Stimulated activated CD8-positive, alpha-beta memory T cell treated with anti-CD3 and anti-CD28 coated beads, Interleukin-7, amount 100 ng/mL, for 4 hours (primary cell): Measurements from ENCODE around the gene ATP6V0A4.
"Not testable (repeated sequence)": the region's sequence is repeated elsewhere in the genome, so short reads cannot be mapped to it uniquely, and the experiment has no call there.

ENCODE experiments used
- DNase-seq, 2 donors: peaks; one replicate each; pipeline ENCODE4 v3.0.0-alpha.2; 2020; ENCODE audit warnings: low read depth in 2 of 2

ATP6V0A4 gene

DNA sequence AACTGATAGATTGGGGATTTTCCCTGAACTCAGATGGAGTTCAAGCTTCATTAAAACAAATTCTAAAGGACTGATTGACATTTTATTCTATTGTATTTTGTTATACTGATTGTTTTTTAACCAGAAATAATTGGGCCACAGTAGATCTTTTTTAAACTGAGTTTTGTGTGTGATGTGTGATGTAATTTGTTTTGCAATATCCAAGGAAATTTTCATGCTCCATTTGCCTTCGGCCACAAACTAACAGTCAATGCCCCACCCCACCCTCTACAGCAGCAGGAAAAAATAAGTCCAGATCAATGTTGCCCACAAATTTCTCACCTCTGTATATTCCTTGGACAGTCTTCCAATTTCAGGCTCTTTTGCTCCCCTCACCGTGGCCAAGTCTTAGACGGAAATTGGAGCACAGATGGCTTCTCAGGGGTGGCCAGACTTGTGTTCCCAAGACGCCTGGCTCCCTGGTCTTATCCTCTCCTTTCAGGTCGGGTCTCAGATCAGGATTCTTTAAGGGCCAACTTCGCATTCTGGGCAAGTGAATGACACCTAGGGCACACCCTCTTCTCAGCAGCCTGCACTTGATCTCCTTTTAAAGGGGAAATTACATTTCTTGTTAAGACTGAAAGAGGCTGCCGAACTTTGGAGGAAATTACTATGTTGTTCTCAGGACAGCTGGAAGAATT, 97.0 kb downstream of the ATP6V0A4 start, which contains the start of gene SVOPL:
Gene SVOPL (minus strand): TSS at position 506 of the 680 bp plus-strand sequence. CDS start 22,317 bp downstream, outside the sequence.
- no peak for DNase-seq

DNA sequence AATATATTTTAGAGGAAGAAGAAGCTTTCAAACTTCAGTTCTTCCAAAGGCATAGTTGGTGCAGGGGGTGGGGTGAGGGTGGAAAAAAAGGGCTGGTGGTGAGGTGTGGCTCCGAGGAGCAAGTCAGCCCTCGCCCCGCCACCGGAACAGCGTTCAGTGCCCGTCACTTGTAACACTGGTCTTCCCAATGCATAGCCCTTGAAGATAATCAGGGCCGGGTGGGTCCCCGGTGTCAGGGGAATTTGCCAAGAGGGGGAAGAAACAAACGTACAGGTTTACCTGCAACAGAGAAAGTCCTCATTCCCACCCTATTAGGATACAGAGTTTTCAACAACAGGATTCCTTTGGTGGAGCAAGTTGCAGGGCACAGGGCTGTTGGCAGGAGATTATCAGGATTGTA, 98.3 kb downstream of the ATP6V0A4 start:
- no peak for DNase-seq

DNA sequence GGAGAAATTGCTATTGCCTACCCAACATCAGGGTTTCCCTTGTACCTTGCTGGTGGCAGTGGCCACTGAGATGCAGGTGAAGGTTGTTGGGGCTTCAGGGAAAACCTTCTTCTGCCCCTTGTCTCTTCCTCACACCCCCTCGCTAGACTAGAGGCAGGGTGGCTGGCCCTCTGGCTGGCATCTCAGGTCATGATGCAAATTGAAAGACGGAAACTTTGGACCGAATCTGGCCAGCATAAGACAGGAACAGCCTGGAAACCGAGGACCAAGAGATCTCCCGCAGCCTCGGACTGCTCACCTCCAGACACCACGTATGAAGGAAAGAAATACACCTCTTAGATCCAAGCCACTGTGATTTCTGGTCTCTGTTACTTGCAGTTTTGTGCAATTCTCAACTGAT, 99.7 kb downstream of the ATP6V0A4 start:
- DNase-seq, result no peak

DNA sequence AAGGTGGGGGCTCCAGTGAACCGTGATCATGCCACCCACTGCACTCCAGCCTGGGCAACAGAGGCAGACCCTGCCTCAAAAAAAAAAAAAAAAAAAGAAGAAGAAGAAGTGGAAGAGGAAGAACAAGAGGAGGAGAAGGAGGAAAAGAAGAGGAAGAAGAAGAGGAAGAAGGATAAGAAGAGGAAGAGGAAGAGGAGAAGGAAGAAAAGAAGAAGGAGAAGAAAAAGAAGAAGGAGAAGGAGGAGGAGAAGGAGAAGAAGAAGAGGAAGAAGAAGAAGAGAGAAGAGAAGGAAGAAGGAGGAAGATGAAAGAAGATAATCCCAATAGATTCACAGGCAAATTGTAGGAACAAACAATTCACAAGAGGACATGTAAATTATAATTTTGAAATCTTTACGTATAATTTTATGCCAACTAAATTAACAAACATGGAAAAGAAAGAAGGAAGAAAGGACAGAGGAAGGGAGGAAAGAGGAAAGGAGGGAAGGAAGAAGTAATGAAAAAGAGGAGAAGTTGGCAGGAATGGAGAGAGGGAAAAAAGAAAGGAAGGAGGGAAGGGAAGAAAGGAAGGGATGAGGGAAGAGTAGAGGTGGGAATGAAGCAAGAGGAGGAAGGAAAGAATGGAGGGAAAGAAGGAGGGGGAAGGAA, 100.3 kb downstream of the ATP6V0A4 start:
- DNase-seq, result no peak

DNA sequence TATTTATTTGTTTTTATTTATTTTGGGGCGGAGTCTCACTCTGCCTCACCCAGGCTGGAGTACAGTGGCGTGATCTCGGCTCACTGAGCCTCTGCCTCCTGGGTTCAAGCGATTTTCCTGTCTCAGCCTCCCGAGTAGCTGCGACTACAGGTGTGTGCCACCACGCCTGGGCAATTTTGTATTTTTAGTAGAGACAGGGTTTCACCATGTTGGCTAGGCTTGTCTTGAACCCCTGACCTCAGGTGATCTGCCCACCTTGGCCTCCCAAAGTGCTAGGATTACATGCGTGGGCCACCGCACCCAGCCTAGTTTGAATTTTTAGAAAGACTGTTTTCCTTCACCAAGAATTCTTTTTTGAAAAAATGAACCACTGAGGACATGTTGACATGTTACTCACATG, 102.2 kb downstream of the ATP6V0A4 start:
- DNase-seq, result not testable (repeated sequence)

DNA sequence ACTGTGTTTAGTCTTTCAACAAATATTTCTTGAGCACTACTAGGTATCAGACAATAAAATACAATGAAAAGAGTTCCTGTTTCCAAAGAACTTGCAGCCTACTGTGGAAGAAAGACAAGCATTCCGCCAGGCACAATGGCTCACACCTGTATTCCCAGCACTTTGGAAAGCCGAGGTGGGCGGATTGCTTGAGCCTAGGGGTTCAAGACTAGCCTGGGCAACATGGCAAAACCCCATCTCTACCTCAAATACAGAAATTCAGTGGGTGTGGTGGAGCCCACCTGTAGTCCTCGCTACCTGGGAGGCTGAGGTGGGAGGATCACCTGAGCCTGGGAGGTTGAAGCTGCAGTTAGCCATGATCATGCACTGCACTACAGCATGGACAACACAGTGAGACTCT, 102.9 kb downstream of the ATP6V0A4 start:
- no peak for DNase-seq

DNA sequence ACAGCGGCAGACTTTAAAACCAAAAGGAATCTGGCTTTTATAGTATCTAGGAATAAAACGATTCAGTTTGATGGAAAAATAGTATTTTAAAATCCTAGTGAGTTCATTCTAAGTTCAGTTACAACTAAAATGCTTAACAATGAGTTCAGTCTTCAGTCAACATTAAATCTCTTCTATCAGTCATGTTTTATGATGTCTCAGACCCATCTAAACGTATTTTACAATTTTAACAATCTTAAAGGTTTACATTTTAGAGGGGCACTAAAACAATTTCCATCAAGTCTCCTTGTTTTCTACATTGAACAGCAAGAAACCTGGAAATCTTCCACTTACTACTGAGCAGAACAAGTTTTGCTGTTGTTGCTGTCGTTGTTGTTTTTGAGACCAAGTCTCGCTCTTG, 106.8 kb downstream of the ATP6V0A4 start:
- DNase-seq, result no peak

DNA sequence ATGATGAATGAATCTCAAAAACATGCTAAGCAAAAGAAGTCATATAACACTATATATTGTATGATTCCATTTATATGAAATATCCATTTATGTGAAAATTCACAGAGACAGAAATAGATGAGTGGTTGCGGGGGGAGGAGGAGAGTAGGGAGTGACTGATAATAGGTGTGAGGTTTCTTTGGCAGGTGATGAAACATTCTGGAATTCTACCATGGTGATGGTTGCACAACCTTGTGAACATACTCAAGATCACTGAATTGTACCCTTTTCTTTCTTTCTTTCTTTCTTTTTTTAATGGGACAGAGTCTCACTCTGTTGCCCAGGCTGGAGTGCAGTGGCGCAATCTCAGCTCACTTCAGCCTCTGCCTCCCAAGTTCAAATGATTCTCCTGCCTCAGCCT, 107.5 kb downstream of the ATP6V0A4 start:
- DNase-seq, result no peak

DNA sequence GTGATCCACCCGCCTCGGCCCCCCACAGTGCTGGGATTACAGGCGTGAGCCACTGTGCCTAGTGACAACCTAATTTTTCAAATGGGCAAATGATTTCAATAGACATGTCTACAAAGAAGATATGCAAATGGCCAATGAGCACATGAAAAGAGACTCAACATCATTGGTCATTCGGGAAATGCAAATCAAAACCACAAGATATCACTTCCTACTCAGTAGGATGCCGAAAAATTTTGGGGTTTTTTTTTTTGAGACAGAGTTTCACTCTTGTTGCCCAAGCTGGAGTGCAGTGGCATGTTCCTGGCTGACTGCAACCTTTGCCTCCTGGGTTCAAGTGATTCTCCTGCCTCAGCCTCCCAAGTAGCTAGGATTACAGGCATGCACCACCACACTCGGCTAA, 110.0 kb downstream of the ATP6V0A4 start:
- DNase-seq, result not testable (repeated sequence)

DNA sequence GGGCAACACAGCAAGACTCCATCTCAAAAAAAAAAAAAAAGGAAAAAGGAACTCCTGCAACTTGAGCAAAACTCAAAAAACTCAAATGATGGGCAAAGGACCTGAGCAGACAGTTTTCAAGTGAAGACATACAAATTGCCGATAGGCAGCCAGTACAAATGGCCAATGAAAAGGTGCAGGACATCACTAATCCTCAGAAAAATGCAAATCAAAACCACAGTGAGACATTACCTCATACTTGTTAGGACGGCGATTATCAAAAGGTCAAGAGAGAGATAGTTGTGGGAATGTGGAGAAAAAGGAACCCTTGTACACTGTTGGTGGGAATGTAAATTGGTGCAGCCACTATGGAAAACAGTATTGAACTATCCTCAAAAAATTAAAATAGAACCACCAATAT, 113.7 kb downstream of the ATP6V0A4 start:
- DNase-seq, result no peak

DNA sequence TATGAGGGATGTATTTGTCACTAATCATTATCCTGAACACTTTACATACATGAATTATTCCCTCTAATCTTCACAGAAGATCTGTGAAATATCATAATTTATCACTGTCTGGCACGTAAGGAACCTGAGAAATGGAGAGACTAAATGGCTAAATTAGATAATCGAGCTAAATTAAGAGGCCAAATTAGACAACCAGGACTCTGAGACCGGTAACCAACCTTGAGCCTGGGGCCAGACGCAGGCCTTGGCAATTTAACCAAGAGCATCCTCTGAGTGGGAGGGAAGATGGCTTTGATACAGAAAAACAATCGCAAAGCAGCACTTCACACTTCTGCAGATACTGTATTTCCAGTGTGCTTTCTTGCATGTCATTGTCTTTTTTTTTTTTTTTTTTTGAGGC, 118.2 kb downstream of the ATP6V0A4 start:
- DNase-seq, result no peak

DNA sequence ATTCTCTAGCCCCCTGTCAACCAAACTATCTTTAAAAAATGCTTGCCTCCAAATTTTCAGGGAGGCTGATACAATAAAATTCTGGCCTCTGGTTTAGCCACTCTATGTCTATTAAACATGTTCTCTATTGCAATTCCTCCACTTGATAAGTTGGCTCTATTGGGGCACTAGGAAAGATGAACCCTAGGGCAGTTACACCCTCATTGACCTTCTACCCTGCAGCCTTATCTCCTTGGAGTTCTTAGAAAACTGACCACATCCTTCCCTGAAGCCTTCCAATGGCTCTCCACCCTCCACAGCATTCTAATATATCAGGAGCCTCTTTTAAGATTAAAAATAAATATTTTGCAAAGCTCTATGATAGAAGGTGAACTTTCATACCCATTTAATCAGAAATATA, 127.4 kb downstream of the ATP6V0A4 start:
- no peak for DNase-seq

DNA sequence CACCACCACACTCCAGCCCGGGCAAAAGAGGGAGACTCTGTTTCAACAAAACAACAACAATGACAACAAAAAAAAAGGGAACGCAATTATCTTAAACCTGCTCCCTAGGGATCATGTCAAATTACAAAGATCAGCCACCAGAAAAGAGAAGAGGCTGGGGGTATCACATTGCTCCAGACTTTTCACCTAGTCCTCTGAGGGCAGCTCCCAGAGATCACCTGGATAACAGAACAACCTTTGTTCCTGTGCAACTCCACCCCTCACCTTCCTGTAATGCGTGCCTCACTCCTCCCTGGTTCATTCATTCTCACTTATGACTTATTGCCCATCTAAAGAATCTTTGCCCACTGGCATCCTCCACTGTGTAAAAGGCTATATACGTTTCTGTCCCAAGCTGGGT, 128.6 kb downstream of the ATP6V0A4 start:
- DNase-seq, result no peak

DNA sequence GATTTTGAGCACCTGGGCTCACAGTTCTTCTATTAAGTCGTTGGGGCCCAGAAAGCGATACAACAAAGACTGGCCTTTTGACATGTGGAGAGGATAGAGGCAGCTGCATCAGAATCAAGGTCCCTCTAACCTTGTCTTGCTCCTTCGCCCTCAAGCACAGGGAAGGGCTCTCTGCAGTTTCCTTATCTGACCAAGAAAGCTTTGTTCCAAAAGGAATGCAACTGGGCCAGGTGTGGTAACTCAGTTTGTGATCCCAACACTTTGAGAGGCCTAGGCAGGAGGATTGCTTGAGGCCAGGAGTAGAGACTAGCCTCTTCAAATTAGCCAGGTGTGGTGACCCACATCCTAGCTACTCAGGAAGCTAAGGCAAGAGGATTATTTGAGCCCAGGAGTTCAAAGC, 129.1 kb downstream of the ATP6V0A4 start:
- DNase-seq, result no peak

DNA sequence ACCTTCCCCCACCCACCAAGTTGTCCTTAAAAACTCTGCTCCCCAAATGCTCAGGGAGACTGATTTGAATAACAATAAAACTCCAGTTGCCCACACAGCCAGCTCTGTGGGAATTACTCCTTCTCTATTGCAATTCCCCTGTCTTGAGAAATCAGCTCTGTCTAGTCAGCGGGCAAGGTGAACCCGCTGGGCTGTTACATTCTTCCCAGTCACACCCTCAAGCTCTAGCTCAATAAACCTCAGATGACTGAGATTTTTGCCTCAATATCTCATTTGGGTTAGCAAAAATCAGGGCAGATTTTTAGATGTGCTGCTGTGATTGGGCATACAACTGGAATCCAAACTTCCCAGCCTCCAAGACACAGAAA, 129.8 kb downstream of the ATP6V0A4 start:
- DNase-seq, result no peak

DNA sequence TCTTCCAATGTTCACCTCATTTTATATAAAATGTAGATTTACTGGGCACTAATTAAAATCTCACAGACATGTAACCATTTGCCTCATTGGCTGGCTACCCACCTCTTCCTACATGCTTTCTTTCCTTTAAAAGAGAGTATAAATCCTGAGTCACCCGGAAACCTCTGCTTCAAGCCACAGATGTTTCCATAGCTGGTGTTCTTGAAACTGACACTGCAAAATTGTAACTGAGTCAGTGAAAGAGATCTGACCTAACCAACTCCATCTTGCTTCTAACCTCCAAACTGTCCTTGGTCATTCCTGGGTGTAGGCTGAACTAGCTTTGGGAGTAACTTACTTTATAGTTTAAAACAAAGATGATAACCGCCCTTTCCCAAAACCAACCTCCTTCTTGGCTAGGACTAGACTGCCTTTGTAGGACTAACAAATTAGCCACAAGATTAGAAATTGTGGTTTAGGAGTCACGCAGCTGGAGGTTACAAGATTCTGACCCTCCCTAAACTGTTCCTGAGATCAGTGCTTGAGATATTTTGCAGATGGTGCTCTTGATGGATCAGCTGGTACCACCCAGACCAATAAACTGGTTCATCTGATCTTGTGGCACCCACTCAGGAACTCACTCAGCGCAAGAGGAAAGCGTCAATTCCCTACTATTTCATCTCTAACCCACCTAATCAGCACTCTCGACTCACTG, 130.3 kb downstream of the ATP6V0A4 start:
- no peak for DNase-seq

DNA sequence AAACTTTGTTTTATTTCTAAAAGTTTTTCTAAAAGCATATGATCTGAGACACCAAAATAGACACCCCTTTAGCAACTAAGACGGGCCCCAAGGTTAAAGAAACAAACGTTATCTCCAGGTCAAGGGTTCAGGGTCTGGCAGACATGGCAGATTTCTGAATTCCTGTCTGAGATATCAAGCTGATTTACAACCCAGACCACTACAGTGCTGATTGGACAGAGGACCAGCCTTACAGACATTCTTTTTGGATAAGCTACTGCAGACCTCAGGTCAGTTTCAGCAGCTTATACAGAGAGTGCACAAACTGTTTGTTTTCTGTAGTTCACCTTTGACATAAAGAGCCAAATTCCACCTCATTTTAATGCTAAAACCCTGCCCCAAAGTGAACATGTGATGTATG, 131.6 kb downstream of the ATP6V0A4 start:
- no peak for DNase-seq

DNA sequence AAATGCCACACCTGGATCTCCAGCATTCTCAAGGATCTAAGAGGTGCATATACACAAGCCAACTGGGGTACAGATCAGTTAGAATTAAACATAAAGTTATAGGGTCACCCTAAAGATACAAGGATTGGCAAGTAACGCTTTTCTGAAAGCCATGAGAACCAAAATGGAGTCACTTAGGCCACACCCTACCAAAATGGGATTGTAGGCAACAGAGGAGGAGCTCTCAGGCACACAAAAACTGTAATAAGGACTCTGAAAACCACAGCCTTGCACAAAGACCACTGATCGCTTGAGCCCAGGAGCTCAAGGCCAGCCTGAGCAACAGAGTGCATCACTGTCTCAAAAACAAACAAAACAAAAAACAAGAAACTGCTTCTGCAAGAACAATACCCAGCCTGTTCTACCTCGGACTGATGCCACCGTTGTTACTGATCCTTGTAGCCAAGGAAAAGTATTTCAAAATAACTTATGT, 132.3 kb downstream of the ATP6V0A4 start:
- no peak for DNase-seq

DNA sequence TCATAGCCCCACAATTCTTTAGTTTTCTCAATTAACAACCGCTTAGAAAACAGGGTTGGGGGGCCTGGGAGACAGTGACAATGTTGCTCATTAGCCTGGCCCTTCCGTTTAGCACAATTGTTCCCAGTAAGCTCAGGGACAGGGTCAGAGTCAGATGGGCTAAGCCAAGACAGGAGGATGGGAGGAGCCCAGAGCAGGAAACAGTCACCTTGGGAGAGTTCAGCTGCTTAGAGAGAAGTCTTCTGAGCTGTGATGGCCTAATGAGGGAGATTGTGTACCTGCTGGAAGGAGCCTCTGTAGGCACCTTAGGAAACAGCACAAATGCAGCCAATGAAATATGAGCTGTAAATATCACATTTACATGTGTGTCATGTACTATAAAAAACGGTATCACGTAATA, 132.7 kb downstream of the ATP6V0A4 start:
- no peak for DNase-seq

DNA sequence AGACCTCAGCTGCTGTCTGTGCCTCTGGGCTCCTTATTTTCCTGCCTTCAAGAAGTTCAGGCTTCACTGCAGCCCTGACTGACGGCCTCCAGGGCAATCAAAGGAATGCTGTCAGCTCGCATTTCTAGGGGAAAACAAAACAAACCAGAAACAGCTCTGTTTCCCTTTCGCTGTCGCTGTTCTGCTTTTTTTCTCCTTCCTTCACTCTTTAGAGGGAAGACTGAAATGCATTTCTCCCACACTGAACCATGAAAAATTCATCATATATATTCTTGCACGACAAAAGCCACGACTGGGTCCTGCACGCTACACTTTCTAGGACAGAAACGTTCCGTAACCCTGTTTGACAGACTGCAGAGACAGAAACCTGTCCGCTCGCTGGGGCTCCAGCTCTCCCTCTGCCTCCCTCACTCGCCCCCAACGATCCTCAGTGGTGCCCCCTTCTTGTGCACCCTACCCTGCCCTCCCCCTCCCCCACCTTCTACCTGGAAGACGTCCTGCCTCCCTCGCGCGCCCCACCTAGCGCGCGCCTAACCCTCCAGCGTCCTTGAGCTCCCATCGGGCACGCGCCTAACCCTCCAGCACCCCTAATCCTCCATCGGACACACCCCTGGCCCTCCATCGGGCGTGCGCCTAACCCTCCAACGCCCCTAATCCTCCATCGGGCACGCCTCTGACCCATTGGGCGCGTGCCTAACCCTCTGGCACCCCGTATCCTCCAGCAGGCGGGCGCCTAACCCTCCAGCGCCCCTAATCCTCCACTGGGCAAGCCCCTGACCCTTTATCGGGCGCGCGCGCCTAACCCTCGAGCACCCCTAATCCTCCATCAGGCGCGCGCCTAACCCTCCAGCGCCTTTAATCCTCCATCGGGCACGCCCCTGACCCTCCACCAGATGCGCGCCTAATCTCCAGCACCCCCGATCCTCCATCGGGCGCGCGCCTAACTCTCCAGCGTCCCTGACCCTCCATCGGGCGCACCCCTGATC, 134.0 kb downstream of the ATP6V0A4 start:
- DNase-seq, result no peak

DNA sequence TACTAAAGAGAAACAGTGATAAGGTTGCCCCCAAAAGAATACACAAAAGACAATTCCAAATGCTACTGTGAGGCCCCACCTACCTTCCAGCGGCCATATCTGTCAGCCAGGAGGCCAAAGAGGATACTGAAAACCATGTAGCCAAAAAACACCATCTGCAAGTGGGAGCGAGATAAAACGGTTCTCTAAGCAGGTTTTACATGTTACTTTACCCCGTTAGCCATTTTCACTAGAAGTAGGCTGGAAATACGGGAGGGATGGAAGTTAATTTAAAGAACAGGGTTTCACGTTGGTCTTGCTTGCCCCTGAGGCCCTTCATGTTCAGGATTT, 135.0 kb downstream of the ATP6V0A4 start:
- no peak for DNase-seq
